NCI-H2081 (cell line): ENCODE measurements around the gene JUND.

Experiments used
- DNase-seq, 2 experiments: peaks; one replicate each; lab custom pipeline; 2025; lab: John Stamatoyannopoulos, UW

Gene JUND

GRCh38 chr19:18266771-18267686 lies 14.4 kb downstream of the JUND start:
- no peak for DNase-seq

DNA sequence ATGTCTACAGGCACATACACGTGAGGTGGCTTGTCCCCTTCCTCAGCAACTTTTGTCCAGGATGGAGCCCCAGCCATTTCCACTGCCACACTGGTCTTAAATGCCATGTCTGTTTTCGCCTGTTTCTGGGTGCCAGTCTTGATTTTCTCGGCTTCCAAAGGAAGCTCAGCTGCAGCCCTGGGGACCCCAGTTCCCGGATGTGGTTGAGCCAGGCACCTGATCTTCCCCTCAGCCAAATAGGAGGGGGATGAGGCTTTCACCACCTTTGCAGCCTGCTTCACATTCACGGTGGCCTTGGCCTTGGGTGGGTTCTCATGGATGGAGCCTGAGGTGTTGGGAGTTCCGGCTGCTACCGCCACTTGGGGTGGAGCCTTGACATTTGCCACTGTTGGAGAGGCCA lies 15.8 kb downstream of the JUND start:
- DNase-seq, result no peak

DNA sequence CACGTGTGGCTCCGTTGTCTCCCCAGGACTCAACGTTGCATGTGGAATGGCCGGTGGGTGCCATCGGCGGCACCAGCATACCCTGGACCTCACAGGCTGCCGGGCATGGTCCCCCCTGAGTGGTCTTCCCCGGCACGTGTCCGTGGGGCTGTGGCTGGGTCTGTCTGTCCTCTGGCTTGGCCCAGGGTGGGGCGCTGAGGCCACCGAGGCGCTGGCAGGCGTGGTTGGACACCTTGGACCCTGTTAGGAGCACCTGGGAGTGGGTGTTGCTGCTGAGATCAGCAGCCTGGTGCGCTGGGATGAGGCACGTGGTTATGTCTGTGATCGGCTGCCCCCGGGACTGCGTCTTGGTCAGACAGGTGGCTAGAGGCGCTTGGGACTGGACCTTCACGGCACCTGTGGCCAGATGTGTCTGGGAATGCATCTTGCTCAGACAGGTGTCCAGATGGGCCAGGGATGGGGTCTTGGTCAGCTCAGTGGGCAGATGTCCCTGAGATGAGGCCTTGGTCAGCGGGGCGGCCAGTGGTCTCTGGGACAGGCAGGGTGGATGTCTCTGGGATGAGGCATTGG lies 16.4 kb downstream of the JUND start:
- no peak for DNase-seq

DNA sequence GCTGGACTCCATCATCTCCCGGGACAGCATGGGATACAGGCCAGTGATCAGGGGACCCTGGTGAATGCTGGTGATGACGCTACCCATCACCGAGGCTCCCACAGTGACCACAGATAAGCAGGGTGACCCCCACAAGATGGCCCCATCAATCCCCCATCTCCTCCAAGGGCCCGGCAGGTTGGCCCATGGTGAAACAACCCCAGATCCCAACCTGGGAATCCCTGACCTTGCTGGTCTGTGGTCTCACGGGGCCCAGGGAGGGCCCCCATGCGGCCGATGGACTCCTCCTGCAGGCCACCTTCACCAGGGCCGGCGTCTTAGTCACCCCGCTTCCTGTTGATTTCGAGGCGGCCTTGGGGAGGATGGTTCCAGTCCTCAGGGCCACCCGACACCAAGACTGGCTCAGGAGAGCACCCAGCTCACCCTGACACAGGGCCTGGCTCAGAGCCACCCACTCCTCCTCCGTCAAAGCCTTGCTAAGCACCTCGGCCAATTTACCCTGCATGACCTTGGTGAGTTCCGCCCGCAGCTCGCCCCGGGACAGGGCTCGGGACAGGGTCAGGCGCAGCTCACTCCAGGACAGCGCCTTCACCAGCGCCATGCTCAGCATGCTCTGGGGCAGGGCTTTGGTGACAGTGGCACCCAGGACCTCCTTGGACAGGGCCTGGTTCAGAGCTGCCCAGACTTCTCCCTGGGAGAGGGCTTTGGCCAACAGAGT lies 17.1 kb downstream of the JUND start:
- DNase-seq, result no peak

GRCh38 chr19:18263324-18264136 lies 17.9 kb downstream of the JUND start:
- no peak for DNase-seq

DNA sequence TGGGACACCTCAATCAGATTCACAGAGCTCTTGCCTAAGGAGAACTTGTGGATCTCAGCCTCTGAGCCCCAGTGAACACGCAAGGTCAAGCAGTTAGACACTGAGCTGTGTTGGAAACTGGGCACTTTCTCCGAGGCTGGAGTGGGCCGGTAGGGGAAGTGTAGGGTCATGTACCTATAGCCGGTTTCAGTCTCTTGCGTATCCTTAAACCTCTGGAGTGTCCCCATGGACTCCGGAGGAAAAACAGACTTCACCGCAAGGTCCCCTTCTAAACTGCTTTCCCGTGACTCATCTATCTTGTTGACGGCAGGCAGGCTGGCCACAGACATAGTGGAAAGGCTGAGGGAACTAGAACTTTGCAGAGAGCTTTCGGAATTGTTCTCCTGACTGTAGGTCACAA lies 18.5 kb downstream of the JUND start:
- DNase-seq, result no peak

GRCh38 chr19:18262144-18262543 lies 19.3 kb downstream of the JUND start:
- DNase-seq, result no peak

DNA sequence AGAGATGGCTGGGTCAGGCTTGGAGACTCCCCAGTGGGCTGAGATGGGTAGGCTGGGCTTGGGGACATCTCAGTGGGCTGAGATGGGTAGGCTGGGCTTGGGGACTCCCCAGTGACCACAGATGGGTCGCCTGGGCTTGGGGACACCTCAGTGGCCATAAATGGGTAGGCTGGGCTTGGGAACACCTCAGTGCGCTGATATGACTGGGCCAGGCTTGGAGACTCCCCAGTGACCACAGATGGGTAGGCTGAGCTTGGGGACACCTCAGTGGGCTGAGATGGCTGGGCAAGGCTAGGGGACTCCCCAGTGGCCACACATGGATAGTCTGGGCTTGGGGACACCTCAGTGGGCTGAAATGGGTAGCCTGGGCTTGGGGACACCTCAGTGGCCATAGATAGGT lies 19.9 kb downstream of the JUND start:
- no peak for DNase-seq

DNA sequence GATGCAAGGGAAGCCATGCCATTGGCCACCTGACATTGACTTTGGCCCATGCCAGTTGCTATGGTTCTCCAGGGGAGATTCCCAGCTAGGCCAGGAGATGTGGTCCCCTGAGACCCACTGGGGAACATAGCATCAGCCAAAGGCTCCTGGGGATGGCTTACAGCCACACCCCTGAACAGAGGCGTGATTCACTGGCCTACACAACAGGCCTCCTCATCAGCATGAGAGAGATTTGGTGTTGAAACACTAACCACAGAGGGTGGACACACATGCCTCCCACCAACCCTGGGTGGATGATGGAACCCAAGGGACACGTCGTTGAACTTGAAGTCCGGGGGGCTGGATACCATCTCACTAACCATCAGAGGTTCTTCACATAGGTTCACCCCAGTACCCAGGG lies 21.5 kb downstream of the JUND start:
- no peak for DNase-seq

DNA sequence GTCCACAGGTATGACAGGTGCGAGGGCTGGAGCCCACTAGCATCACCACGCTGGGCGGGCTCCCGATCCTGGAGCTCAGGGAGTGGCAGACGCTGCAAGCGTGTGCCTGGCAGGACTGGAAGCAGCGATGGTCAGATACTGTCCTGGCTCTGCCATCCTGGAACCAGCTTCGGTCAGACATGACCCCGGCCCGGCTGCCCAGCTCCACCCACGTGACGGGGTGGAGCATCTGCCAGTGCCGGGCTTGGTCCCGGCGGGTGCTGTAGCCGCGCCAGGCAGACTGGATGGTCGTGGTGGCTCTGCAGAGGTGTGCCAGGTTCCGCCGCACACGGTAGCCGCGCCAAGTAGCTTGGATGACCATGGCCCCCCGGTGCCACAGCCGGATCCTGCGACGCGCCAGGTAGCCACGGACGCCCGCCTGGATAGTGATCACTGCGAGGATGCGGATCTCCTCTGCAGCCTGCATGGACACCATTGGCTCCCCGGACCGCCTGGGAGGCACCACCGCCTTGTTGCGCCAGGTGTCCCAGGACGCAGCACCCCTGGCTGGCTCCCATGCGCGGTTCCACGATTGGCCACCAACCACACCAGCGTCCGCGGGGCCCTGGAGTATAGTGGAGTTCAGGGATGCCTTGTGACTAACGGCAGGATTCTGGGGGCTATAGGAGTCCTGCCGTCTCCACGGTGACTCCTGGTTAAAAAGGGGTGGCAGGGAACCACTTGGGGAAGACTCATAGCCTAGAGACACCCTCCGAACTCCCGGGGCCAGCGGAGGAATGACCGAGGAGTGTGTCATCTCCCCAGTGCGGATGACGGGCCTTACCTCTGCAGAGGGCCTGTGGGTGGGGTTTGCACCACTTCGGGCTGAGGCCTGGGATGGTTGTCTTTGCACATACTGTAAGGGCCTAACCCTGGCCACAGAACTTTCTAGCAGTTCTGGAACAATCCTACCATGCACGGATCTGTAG lies 23.6 kb downstream of the JUND start:
- DNase-seq, result no peak

- DNase-seq, result peak; percentile 41 to 64
Measured at GRCh38 chr19:18254546-18255503, 26.6 kb downstream of the JUND start.

- DNase-seq, result no peak
Measured at GRCh38 chr19:18253716-18254115, 27.7 kb downstream of the JUND start.

GRCh38 chr19:18253130-18253529 lies 28.3 kb downstream of the JUND start:
- DNase-seq, result no peak

DNA sequence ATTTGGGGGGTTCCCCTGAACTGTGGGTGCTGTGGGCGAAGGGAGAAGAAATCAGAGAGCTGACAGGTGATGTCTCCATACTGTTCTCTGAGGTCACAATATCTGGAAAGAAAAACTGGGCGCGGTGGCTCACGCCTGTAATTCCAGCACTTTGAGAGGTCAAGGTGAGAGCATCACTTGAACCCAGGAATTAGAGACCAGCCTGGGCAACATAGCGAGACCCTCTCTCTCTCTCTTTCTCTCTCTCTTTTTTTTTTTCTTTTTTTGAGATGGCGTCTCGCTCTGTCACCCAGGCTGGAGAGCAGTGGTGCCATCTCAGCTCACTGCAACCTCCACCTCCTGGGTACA lies 29.1 kb downstream of the JUND start:
- DNase-seq, result no peak

DNA sequence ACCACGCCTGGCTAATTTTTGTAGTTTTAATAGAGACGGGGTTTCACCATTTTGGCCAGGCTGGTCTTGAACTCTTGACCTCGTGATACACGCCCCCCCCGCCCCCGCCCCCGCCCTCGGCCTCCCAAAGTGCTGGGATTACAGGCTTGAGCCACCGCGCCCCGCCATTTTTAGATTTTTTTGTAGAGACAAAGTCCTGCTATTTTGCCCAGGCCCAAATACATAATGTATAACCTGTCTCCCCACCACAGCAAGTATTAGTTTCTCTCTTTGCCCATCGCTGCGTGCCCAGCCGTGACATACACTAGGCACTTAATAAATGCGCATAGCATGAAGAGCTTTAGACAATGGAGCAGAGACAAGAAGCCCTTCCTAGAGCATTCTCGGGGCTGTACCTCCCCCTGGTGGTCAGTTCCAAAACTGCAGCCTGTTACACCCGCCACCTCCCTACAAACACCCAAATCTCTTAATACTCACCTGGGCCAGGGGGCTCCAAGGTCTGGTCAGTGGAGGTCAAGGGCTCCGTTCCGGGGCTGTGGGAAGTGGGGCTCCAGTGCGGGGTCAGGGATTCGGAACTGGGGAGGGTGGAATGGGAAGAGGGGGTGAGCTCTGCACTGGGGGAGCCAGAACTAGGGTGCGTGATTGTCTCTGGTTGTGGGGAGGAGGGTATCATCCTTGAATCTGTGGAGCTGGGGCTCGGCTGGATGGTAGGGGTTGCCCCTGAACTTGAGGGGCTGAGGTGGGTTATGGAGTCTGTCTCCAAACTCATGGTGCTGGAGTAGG lies 29.6 kb downstream of the JUND start:
- peak; percentile 55 to 66 for DNase-seq

DNA sequence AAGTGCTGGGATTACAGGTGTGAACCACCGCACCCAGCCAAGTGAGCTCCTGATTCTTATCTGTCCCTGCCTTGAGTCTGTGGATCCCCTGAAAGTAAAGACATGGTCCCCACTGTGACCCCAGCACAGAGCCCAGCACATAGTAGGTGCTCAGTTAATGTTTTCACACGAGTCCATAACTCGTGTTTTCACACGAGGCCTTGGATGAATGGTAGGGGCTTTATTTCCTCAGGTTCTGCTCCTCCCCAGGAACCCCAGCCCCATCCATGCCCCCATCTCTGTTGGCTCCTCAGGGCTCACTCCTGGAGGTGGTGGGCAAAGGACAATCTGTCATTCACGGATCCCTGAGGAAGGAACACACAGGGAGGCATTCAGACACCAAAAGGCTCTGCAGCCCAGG lies 31.6 kb downstream of the JUND start:
- DNase-seq, result no peak

GRCh38 chr19:18245297-18245696 lies 36.1 kb downstream of the JUND start:
- DNase-seq, result no peak

GRCh38 chr19:18239303-18239702 lies 42.1 kb downstream of the JUND start:
- no peak for DNase-seq

DNA sequence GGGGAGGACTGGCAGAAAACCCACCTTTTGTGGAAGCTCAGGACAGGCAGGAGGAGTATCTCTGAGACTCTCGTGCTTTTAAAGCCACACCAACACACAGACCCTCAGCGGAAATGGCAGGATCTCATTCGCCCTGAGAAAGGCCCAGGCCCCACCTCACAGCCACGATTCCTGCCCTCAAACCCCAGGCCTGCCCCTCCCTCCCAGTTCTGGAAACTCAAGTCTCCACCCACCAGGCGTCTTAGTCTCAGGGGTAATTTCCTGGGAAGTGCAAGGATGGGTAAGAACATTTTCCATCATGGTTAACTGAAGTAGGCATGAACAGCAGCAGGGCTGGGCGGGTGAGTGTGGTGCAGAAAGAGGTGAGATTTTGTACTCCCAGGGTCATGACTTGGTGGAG lies 47.2 kb downstream of the JUND start:
- no peak for DNase-seq
